Measurements from ENCODE around the gene ADARB2.

DNA sequence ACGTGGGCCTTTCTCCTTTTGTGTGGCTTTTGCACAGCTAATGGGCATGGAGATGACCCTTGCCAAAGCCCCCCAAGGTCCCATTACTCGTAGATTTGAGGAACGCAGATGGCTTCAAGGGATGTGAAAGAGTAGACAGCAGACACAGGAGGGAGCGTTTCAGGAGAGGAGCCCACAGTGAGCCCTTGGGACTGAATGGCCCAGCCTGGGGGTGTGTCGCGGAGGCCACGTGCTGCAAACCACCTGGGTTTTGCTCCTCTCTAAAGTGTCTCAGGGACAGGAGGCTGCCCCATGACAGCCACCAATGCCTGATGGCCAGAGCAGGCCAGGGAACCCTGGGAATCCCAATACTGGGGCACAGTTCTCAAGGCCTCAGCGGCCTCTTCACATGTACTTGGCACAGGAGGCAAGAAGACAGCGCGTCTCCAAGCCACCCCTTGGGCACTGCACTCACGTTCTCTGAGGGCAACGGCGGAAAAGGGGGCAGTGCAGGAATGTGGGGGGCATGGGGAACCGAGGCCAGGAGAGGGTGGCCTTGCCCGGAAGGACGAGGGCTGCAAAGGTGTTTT is 495.9 kb downstream of the ADARB2 start:
- TF ChIP-seq ZSCAN23 (tag by site-specific recombination; IDR thresholded peaks at IDR 0.05) (no peak), ZFP37 (tag by site-specific recombination; IDR thresholded peaks at IDR 0.05) (no peak), ZNF138 (tag by site-specific recombination; IDR thresholded peaks at IDR 0.05; ENCODE audit: borderline replicate concordance) (no peak)
- TF ChIP-seq, protein P1, sequence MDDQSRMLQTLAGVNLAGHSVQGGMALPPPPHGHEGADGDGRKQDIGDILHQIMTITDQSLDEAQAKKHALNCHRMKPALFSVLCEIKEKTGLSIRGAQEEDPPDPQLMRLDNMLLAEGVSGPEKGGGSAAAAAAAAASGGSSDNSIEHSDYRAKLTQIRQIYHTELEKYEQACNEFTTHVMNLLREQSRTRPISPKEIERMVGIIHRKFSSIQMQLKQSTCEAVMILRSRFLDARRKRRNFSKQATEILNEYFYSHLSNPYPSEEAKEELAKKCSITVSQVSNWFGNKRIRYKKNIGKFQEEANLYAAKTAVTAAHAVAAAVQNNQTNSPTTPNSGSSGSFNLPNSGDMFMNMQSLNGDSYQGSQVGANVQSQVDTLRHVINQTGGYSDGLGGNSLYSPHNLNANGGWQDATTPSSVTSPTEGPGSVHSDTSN (CRISPR knock-in tag; IDR thresholded peaks at IDR 0.05) = no peak
